HG03558 (cell line): Measurements from ENCODE around the gene SLAMF1.
"Not testable (repeated sequence)": the region's sequence is repeated elsewhere in the genome, so short reads cannot be mapped to it uniquely, and the experiment has no call there.

Experiments
- ATAC-seq: cut with Tn5 transposase; IDR thresholded peaks from one replicate; pipeline ENCODE4 v1.9.1; 2021; ENCODE audit warnings: moderate number of reproducible peaks; ENCODE audit not compliant: unreplicated experiment; ENCODE audit errors: extremely low read depth

The SLAMF1 gene

DNA sequence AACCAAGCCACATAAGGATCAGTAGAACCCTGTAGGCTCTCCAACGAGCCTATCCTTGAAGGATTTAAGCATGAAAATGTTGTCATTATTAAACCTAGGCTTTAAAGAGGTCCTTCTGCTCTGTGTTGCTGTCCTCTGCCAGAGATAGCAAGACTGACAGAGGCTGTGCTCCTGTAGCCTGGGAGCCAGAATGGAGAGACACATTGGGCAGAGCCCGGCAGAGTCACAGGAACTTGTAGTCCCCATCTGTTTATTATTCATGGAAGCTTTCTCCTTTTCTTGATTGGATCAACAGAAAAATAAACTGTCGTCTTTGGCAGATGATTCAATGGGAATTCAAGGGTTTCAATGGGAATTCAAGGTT lies 19.2 kb upstream of the SLAMF1 start:
- no peak for ATAC-seq

DNA sequence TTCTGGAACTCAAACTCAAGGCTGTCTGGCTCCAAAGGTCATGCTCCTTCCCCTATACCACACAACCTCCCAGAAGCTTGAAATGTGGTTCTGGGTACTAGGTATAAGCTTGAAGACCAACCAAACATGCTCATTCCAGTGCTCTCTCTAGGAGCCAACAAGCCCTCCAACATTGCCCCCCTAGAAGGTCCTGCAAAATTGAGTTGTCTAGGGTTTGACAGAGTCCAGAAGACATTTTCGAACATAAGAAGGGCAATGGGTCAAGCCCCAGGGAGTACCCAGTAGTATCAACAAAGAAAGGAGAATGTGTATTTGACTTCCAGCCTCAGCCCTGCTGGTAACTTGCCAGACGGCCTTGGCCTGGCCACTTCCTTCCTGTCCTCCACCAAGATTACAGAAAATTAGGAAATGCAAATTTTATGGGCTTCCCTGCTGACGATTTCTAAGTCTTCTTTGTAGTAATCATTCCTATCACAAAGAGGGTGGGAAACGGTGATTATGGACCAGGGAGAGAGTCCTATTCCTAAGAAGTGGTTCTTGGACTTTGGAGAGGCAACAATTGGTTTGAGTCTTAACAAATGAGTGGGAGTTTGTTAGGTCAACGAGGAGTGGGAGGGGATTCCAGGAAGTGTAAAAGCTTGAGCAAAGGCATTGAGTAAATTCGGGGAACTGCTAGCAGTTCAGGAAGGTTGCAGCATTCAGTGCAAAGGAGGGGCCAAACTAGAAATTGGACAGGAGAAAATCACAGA lies 18.7 kb upstream of the SLAMF1 start:
- no peak for ATAC-seq

- ATAC-seq: no peak
Observed at GRCh38 chr1:160664573-160665051, 17.8 kb upstream of the SLAMF1 start.

- ATAC-seq: no peak
Observed at GRCh38 chr1:160662910-160663309, 16.1 kb upstream of the SLAMF1 start.

DNA sequence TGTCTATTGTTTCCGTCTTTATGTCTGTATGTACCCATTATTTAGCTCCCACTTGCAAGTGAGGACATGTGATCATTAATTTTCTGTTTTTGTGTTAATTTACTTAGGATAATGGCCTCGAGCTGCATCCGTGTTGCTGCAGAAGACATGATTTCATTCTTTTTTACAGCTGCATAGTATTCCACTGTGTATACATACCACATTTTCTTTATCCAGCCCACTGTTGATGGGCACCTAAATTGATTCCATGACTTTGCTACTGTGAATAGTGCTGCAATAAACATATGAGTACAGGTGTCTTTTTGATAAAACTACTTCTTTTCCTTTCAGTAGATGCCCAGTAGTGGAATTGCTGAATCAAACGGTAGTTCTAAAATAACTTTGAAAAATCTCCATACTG lies 12.7 kb upstream of the SLAMF1 start:
- no peak for ATAC-seq

DNA sequence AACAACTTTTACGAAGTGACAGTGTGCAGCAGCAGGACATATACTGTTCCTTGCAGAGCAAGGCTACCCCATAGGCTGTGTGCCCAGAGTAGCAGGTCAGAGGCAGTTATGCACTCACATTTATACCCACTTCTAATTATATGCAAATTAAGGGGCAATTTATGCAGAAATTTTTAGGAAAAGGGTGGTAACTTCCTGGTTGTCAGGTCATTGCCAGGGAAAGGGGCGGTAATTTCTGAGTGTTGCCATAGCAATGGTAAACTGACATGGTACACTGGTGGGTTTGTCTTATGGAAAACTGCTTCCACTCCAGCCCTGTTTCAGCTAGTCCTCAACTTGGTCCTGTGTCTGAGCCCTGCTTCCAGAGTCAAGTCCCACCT lies 12.0 kb upstream of the SLAMF1 start:
- no peak for ATAC-seq

GRCh38 chr1:160658162-160658813 lies 11.4 kb upstream of the SLAMF1 start:
- no peak for ATAC-seq

DNA sequence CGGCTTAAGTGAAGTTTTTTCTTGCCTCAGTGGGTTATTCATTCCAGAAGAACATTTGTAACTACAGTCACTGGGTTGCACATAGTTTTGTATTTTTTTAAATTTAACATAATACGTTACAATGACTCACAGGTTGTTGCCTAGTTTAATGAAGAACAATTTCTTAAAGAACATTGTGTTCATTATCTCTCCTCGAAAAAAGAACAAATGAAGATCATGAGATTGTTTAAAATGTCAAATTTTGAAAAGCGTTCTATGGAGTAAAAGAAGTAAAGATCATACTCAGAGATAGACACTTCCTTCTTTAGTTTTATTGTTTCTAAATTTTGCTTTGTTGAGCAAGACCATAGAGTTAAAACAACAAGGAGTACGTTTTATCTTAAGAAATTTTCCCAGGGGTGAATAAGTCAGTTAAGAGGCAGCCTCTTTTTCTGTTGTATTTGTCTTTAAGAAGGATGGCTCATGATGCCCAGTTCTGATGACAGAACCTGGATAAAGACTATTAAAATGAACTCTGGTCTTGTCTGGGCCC lies 10.5 kb upstream of the SLAMF1 start:
- no peak for ATAC-seq

- ATAC-seq: no peak
Observed at GRCh38 chr1:160656737-160657136, 9.9 kb upstream of the SLAMF1 start.

DNA sequence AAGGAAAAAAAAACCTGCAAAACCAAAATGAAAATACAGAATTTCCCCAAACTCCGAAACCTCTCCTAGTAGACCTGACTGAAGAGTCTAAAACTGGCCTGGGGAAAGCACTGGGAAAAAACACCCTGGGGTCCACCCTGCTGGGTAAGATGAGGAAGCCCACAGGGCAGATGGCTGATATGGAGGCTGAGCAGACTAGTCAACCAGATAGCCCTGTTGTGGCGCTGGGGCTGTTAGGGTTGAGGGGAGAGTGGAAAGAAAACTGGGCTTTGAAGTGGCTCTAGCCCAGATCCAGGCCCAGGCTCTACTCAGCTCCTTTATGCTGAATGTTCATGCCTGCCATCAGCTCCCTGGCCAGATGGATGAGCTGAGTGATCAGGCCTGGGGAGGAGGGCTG lies 6.8 kb upstream of the SLAMF1 start:
- ATAC-seq: no peak

DNA sequence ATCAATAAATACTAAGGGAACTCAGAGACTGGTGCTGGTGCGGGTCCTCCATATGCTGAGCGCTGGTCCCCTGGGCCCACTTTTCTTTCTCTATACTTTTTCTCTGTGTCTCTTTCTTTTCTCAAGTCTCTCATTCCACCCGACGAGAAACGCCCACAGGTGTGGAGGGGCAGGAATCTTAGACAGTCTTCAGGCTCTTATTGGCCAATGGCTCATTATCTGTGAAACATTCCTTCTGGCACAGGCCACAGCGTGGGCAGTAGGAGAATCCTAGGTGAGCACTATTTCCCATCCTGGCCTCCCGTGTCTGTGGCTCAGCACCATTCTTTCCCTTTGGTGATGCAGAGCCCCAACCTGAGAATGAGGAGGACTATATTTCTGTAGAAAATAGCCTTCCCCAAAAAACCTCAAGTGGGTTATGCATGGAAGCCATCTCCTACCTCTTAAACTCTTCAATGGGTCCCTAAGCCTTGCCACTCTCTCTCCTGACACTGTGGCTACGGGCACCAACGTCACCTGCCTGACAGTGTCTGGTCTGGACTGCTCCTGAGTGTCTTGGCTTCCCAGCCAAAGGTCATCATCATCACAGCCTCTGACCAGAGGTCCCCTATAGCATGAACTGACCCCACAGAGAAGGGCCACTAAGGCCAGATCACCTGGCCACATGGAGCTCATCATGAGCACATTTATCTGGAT lies 6.2 kb upstream of the SLAMF1 start:
- no peak for ATAC-seq

GRCh38 chr1:160652065-160652641 lies 5.3 kb upstream of the SLAMF1 start:
- ATAC-seq: not testable (repeated sequence)

- ATAC-seq: no peak
Observed at GRCh38 chr1:160651433-160652064, 4.7 kb upstream of the SLAMF1 start.

GRCh38 chr1:160647329-160647720 lies 481 bp upstream of the SLAMF1 start:
- no peak for ATAC-seq

DNA sequence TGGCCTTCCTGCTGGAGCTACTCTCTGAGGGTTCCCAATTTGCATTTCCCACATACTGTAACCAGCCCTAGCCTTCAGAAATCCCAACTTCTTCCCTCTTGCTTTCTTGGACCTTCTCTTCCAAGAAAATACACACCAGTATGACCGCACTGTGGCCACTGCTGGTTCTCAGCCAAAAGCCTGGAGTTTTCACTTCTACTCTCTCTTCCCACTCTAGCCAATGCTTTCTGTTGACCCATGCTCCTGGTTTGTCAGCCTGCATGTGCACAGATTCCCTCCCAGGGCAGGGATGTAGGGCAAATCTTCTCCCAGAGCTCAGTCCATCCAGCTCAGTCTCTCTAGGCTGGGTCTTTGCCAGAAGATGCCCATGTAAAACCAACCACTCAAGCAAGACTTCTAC lies 664 bp downstream of the SLAMF1 start:
- no peak for ATAC-seq

GRCh38 chr1:160645386-160646130 lies 1.3 kb downstream of the SLAMF1 start:
- ATAC-seq: no peak

DNA sequence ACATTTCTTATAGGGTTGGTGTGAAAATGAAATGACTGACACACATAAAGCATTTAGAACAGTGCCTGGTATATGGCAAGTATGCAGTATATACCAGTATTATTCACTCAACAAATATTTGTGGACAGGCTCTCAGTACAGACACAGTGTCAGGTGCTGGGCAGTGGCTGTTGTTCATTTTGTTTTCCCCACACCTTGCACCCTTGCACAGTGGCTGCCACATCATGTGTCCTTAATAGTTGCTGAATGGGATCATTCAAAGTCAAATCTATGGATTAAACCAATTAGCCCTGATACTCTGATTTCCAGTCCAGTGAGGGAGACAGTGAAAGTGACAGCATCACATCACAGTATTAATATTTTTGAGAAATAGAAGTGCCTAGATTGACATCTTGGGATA lies 2.4 kb downstream of the SLAMF1 start:
- no peak for ATAC-seq

- ATAC-seq: no peak
Observed at GRCh38 chr1:160643138-160643537, 3.7 kb downstream of the SLAMF1 start.

GRCh38 chr1:160642281-160642644 lies 4.6 kb downstream of the SLAMF1 start:
- ATAC-seq: no peak
